ENCODE results near the gene CAB39.

DNA sequence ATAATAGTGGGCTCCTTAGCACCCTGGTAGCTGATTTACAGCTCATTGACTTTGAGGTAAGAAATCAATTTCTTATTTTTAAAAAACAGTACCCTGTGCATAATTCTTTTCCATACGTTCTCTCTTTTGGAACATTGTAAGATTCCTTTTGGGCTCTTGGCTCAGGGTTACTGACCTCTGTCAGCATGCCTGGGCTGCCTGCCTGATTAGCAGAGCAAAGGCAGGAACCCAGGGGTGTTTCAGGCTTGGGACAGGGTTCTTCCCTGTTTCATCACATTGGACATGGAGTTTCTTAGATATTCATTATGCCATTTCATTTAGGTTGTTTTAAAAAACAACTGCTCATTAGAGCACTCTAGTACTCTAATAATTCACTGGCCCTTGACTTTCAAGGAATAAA, 78.3 kb downstream of the CAB39 start:
- no peak for TF ChIP-seq EP300 (IDR thresholded peaks at IDR 0.05)
- no peak for TF ChIP-seq CTCF (IDR thresholded peaks at IDR 0.05)
